HL-60 (cell line): Measurements from ENCODE around the gene CLIC4.

Experiments
- DNase-seq, 2 experiments: peaks; one replicate each; pipeline ENCODE4 v3.0.0-alpha.2; 2010 to 2020; ENCODE audit warnings: low read depth in 1 of 2, low spot score in 1 of 2
- H3K27ac ChIP-seq: fragments of 250-450 bp; sonication (Bioruptor Pico); replicated peaks from 2 replicates; pipeline ENCODE4 v1.5.1; 2020; ENCODE audit warnings: mild to moderate bottlenecking, moderate library complexity
- H3K27me3 ChIP-seq: fragments of 250-450 bp; sonication (Bioruptor Pico); 2 replicates; pipeline ENCODE4 v1.5.1; 2021; ENCODE audit warnings: mild to moderate bottlenecking, moderate library complexity; ENCODE audit not compliant: insufficient read depth, poor library complexity, severe bottlenecking
- H3K4me3 ChIP-seq: replicated peaks from 2 replicates; pipeline ENCODE4 v1.5.1; 2011; ENCODE audit warnings: mild to moderate bottlenecking, control low read depth, low read length; ENCODE audit not compliant: insufficient read depth
- CTCF ChIP-seq: IDR thresholded peaks from one replicate; pipeline ENCODE4 v1.5.1; 2011; ENCODE audit warnings: low read length, control low read depth, inconsistent platforms; ENCODE audit not compliant: insufficient read depth
- GABPA ChIP-seq: IDR thresholded peaks from 2 replicates; pipeline ENCODE4 v1.6.1; 2012; ENCODE audit warnings: low read depth
- POLR2AphosphoS5 ChIP-seq: IDR thresholded peaks from 2 replicates; pipeline ENCODE4 v1.6.1; 2012; ENCODE audit warnings: low read depth
- REST ChIP-seq: IDR thresholded peaks from 2 replicates; pipeline ENCODE4 v1.6.1; 2012; ENCODE audit warnings: low read depth; ENCODE audit not compliant: insufficient replicate concordance
- SPI1 ChIP-seq: IDR thresholded peaks from 2 replicates; pipeline ENCODE4 v1.6.1; 2012; ENCODE audit warnings: low read depth, mild to moderate bottlenecking, borderline replicate concordance

CLIC4 gene

GRCh38 chr1:24770881-24771280, 25.6 kb downstream of the CLIC4 start:
- DNase-seq: no peak
- Histone ChIP-seq H3K27me3 (no peaks in the 10 kb centered on the region), H3K27ac (peak overlapping the region; percentile 46), H3K4me3 (no peak overlapping the region)
- TF ChIP-seq REST (no peak), CTCF (no peak), POLR2AphosphoS5 (no peak), SPI1 (no peak), GABPA (no peak)

- Histone ChIP-seq H3K27ac (peak overlapping the region; percentile 46; the same call in 1 of the 2 replicates), H3K27me3 (no peaks in the 10 kb centered on the region), H3K4me3 (no peak overlapping the region)
- peak in 1 of 2 experiments; percentile 65 for DNase-seq
- TF ChIP-seq GABPA (no peak), SPI1 (no peak), CTCF (no peak), REST (no peak)
Observed at GRCh38 chr1:24771574-24771973, 26.3 kb downstream of the CLIC4 start.

GRCh38 chr1:24773618-24774017, 28.4 kb downstream of the CLIC4 start:
- H3K27me3 ChIP-seq: no peaks in the 10 kb centered on the region
- no peak for TF ChIP-seq REST
- no peak for DNase-seq
- no peak overlapping the region for H3K27ac ChIP-seq
- H3K4me3 ChIP-seq: no peak overlapping the region

- DNase-seq: no peak
- Histone ChIP-seq H3K4me3 (no peak overlapping the region), H3K27ac (no peak overlapping the region), H3K27me3 (no peaks in the 10 kb centered on the region)
- TF ChIP-seq CTCF: no peak
- TF ChIP-seq POLR2AphosphoS5: no peak
- TF ChIP-seq GABPA: no peak
- TF ChIP-seq SPI1: no peak
- no peak for TF ChIP-seq REST
Observed at GRCh38 chr1:24775348-24775747, 30.1 kb downstream of the CLIC4 start.
